GM18907 (cell line): ENCODE measurements around the gene CLCN1.

Experiments used
- ATAC-seq: cut with Tn5 transposase; IDR thresholded peaks from one replicate; pipeline ENCODE4 v1.9.1; 2021; ENCODE audit warnings: mild to moderate bottlenecking, moderate library complexity; ENCODE audit not compliant: unreplicated experiment

Gene CLCN1

GRCh38 chr7:143362131-143363015 lies 46.5 kb downstream of the CLCN1 start, which contains the start of gene FAM131B:
FAM131B (minus strand) TSS chr7:143362713; CDS start chr7:143362603, 110 bp downstream.
- ATAC-seq: no peak

- ATAC-seq: no peak
Measured at GRCh38 chr7:143363016-143363937, 47.4 kb downstream of the CLCN1 start.

DNA sequence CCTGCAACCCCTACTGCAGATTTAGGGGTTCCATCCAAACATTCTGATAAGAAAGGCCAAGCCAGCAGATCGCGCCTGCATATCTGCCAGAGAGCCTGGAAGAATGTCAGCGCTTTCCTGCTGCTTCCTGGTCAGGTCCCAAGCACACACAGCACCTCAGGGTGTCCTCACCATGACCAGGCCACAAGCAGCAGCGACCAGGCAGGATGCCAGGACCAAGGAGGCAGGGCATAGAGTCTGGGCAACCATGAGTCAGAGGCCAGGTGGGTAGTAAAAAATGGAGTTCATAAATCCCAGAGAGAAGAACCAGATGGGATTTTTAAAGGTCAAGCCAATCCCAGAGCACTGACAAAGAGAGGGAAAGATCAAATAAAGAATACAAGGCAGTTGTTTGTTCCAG lies 52.1 kb downstream of the CLCN1 start:
- ATAC-seq: no peak

DNA sequence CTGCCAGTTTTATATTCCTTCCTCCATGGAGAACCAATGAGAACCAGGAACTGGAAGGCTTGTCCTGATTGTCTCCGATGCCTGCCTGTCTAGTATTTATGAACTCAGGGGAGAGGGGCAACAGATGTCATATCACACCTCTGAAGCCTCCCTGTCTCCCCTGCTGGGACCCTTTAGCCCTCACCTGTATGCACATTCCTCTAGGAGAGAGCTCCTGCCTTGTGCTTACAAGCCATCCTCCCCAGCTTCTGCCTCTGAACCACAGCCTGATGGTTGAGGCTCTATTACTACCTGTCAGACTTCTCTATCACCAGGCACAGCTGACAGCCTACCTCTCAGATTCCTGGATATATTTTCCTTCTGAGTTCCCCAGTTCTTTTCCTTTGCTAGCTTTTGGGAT lies 52.5 kb downstream of the CLCN1 start:
- no peak for ATAC-seq

GRCh38 chr7:143369678-143370651 lies 54.1 kb downstream of the CLCN1 start:
- ATAC-seq: no peak

- ATAC-seq: no peak
Measured at GRCh38 chr7:143372070-143372469, 56.2 kb downstream of the CLCN1 start.

DNA sequence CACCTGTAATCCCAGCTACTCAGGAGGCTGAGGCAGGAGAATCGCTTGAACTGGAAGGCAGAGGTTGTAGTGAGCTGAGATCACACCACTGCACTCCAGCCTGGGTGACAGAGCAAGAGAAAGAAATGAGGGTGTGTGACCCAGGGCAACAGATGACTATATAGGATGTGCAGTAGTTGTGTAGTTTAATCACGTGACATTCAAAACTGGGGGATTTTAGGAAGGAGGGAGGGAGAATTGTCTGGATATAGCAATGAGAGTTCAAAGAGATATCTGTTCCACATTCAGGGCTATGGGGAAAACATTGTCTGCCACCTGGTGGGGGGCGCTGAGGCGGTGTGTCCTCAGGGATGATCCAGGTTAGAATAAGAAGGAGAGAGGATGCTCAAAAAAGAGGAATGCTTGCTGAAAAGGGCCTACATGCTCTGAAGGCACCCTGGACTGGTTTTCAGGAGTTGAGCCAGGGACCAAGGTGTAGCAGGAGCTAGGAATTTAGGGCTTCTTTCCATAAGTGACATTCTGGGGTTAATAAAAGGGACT lies 57.4 kb downstream of the CLCN1 start:
- no peak for ATAC-seq

DNA sequence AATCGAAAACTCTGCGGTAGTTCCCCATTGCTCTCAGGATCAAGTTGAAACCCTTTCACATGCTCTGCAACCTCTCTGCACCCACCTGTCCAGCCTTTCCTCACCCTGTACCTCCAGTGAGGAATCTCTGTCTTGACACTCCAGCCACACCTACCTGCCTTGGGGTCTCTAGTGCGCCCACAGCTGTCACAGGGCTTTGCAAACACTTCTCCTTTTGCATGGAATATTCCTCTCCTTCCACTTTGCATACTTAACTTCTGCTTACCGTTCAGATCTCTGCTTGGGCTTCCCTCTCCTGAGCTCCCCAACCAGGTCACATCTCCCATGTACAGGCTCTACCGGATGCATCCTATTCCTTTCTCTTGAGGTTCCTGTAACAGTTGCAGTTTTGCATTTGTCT lies 58.6 kb downstream of the CLCN1 start:
- no peak for ATAC-seq

DNA sequence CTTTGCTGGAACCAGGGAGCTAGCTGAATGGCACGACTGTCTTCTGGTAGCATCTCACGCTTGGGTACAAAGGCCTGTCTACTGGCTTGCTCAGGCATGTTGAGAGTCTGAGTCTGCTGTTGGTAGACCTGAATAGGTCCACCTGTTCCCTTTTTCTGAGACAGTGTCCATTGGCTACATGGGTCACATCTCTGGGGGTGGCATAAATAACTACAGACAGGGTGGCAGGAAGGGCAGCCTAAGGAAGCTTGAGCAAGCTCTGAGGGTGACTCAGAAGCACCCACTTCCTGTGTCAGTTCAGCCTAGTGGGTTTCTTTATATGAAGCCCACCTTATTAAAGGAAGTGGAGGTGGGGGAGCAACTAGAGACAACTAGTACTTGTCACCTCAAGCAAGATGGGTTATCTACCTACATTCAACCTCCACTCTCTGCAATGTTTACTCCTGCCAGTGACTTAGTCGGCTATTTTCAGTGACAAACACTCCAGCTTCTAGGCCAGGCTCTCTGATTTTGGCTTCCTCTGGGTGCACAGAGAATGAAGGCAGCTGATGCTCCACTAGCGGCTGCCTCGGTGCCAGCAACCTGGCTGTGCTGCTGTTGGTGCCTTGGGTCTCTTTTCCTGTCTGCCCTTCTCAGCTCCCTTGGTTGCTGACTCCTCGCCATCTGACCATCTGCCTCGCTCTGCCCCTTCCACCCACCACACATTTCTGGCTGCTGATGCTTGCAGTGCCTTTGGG lies 59.6 kb downstream of the CLCN1 start:
- peak; percentile 36 for ATAC-seq

- no peak for ATAC-seq
Measured at GRCh38 chr7:143376396-143376795, 60.5 kb downstream of the CLCN1 start.

- peak; percentile 1 for ATAC-seq
Measured at GRCh38 chr7:143379611-143380259, 63.8 kb downstream of the CLCN1 start.

DNA sequence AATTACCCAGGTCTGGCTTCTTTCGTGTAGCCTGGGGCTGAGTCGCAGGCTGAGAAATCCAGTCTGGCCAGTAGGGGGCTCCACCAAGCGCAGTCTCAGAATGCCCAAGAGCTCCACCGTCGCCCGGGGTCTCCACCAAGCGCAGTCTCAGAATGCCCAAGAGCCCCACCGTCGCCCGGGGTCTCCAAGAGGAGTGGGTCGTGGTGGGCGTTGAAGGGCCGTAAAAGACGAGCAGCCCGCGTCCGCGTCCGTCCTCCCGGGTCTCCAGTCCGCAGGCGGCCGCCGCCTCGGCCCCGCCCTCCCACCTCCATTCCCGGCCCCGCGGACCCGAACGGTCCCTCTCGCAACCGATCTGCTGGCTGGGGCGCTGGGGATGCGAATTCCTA lies 64.3 kb downstream of the CLCN1 start:
- ATAC-seq: peak; percentile 69

GRCh38 chr7:143380646-143381426 lies 64.9 kb downstream of the CLCN1 start, which contains the start of gene ZYX:
ZYX (plus strand) TSS chr7:143381345; CDS start chr7:143381572, 227 bp downstream.
- ATAC-seq: peak; percentile 81

- ATAC-seq: peak; percentile 20
Measured at GRCh38 chr7:143381427-143382125, 65.7 kb downstream of the CLCN1 start.

GRCh38 chr7:143382126-143382790 lies 66.3 kb downstream of the CLCN1 start:
- no peak for ATAC-seq

DNA sequence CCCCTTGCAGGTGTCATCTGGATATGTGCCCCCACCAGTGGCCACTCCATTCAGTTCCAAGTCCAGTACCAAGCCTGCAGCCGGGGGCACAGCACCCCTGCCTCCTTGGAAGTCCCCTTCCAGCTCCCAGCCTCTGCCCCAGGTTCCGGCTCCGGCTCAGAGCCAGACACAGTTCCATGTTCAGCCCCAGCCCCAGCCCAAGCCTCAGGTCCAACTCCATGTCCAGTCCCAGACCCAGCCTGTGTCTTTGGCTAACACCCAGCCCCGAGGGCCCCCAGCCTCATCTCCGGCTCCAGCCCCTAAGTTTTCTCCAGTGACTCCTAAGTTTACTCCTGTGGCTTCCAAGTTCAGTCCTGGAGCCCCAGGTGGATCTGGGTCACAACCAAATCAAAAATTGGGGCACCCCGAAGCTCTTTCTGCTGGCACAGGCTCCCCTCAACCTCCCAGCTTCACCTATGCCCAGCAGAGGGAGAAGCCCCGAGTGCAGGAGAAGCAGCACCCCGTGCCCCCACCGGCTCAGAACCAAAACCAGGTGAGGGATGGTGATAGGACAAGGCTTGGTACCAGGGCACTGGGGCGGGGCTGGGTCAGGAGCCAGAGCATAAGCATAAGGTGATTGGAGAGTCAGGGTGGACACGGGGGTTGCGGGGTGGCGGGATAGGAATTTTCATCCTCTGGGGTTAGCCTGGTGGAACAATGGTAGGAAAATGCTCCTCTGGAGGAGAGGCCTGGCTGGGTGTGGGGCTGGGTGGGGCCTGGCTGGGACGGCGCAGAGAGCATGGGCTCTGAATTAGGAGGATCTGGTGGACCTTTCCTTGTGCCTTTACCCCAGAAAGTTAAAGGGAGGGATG lies 67.1 kb downstream of the CLCN1 start:
- ATAC-seq: no peak
